ENCODE measurements around the gene OXCT2.

- no peak for TF ChIP-seq EP300 (IDR thresholded peaks at IDR 0.05)
- no peak for TF ChIP-seq POLR2AphosphoS5 (IDR thresholded peaks at IDR 0.05)
- TF ChIP-seq CTCF (IDR thresholded peaks at IDR 0.05) = no peak
- no peak for TF ChIP-seq POLR2A (IDR thresholded peaks at IDR 0.05)
These were observed 35.4 kb downstream of the OXCT2 start for GRCh38 chr1:39735731-39736130.
